Nephron (organoid): Measurements from ENCODE around the gene SIGLEC9.

ENCODE experiments used
- H3K27ac Mint-ChIP-seq, 3 experiments: 2 replicates each; pipeline ENCODE4 v1.8.0; 2020; ENCODE audit warnings: mixed read lengths in 3 of 3, mild to moderate bottlenecking in 2 of 3, moderate library complexity in 1 of 3
- H3K27me3 Mint-ChIP-seq: 2 replicates; pipeline ENCODE4 v1.8.0; 2021; ENCODE audit warnings: low read depth, mild to moderate bottlenecking, moderate library complexity, mixed read lengths
- H3K36me3 Mint-ChIP-seq: 2 replicates; pipeline ENCODE4 v1.8.0; 2020; ENCODE audit warnings: low read depth, mixed read lengths
- H3K4me1 Mint-ChIP-seq: 2 replicates; pipeline ENCODE4 v1.8.0; 2020; ENCODE audit warnings: mixed read lengths
- H3K4me3 Mint-ChIP-seq, 3 experiments: 2 replicates each; pipeline ENCODE4 v1.8.0; 2020; ENCODE audit warnings: mild to moderate bottlenecking in 3 of 3, mixed read lengths in 3 of 3, moderate library complexity in 2 of 3
- H3K9me3 Mint-ChIP-seq: 2 replicates; pipeline ENCODE4 v1.8.0; 2020; ENCODE audit warnings: mixed read lengths
- TF ChIP-seq, protein P1 (sequence below), 3 experiments: fragments of 200-600 bp; sonication (generic); IDR thresholded peaks; one replicate each; pipeline ENCODE4 v1.5.0; 2021; ENCODE audit warnings: antibody characterized with exemption in 3 of 3; ENCODE audit not compliant: unreplicated experiment in 3 of 3

SIGLEC9 gene

GRCh38 chr19:51107406-51108065 is 17.2 kb upstream of the SIGLEC9 start:
- no peaks in the 10 kb centered on the region for H3K9me3 Mint-ChIP-seq

DNA sequence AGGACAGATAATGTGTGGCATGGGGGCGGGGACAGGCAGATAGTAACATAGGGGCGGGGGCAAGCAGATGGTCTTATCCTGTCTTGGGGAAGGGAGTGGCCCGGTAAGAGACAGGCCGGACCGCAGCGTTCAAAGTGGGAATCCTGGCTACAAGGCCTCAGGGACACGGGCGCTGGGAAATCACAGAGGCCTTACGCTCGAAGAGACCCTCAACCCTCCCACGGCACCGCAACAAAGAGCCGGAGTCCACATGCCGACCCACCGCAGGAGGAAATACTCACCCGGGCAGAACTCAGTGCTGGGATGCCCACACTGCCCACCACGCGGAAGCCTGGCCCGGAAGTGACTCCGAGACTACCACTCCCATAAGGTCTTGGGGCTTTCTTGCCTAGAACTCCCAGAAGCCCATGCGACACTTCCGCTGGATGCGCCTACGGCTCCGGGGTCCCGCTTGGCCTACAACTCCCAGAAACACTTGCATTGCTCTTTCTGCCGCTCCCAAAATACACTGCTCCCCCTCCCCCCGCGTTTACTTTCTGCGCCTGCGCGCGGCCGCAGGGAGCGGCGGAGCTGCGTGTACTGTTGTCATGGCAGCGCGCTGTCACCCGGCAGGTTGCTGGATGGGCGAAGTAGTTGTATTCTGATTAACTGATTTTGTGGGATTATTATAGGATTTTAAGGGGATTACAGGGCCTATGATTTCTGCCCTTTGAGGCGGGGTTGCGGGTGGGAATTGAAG is 16.5 kb upstream of the SIGLEC9 start, which contains the start of gene CTU1:
Gene CTU1 (minus strand): TSS at position 344 of the 739 bp plus-strand sequence. CDS start 3,840 bp downstream, outside the sequence.
- Mint-ChIP-seq H3K9me3 (no peaks in the 10 kb centered on the region), H3K36me3 (peaks cover 15% of the 10 kb centered on the region), H3K4me3 (peak within 1 kb of the TSS; percentile 93 to 97 (median 96)), H3K27me3 (peaks cover 3% of the 10 kb centered on the region), H3K4me1 (peaks cover 19% of the 10 kb centered on the region), H3K27ac (peak within 1 kb of the TSS; percentile 42 to 86 (median 80))
- TF ChIP-seq, protein P1, sequence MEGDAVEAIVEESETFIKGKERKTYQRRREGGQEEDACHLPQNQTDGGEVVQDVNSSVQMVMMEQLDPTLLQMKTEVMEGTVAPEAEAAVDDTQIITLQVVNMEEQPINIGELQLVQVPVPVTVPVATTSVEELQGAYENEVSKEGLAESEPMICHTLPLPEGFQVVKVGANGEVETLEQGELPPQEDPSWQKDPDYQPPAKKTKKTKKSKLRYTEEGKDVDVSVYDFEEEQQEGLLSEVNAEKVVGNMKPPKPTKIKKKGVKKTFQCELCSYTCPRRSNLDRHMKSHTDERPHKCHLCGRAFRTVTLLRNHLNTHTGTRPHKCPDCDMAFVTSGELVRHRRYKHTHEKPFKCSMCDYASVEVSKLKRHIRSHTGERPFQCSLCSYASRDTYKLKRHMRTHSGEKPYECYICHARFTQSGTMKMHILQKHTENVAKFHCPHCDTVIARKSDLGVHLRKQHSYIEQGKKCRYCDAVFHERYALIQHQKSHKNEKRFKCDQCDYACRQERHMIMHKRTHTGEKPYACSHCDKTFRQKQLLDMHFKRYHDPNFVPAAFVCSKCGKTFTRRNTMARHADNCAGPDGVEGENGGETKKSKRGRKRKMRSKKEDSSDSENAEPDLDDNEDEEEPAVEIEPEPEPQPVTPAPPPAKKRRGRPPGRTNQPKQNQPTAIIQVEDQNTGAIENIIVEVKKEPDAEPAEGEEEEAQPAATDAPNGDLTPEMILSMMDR (IDR thresholded peaks at IDR 0.05; ENCODE audit: unreplicated experiment in 3 of 3) = no peak

More at GRCh38 chr19:51107406-51108065, 17.2 kb upstream of the SIGLEC9 start:
- Mint-ChIP-seq H3K36me3 (peaks cover 16% of the 10 kb centered on the region), H3K27me3 (peaks cover 3% of the 10 kb centered on the region), H3K4me1 (peaks cover 19% of the 10 kb centered on the region), H3K4me3 (peak overlapping the region; percentile 93 to 97 (median 96)), H3K27ac (peak overlapping the region; percentile 42 to 86 (median 80))
- TF ChIP-seq, protein P1 (IDR thresholded peaks at IDR 0.05; ENCODE audit: unreplicated experiment in 3 of 3) = no peak

DNA sequence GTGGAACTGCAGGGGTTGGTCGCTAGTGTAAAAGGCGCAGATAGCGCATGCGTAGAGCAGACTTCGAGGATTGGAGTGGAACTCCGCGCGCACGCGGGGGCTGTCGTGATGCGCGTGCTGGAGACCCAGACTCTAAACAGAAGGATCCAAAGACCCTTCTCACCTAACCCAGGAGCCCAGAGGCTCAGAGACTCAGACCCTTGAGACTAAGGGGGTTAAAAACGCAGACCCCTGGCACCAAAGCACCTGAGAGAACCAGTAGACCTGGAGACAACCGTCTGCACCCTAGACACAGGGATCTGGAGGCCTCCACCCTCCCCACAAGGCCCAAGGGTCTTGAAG is 15.9 kb upstream of the SIGLEC9 start:
- Mint-ChIP-seq H3K27me3 (peaks cover 3% of the 10 kb centered on the region), H3K4me3 (peak overlapping the region; percentile 93 to 97 (median 96)), H3K36me3 (peaks cover 10% of the 10 kb centered on the region), H3K27ac (peak overlapping the region; percentile 42 to 86 (median 80)), H3K4me1 (peaks cover 19% of the 10 kb centered on the region), H3K9me3 (no peaks in the 10 kb centered on the region)
- TF ChIP-seq, protein P1 (IDR thresholded peaks at IDR 0.05; ENCODE audit: unreplicated experiment in 3 of 3) = no peak

DNA sequence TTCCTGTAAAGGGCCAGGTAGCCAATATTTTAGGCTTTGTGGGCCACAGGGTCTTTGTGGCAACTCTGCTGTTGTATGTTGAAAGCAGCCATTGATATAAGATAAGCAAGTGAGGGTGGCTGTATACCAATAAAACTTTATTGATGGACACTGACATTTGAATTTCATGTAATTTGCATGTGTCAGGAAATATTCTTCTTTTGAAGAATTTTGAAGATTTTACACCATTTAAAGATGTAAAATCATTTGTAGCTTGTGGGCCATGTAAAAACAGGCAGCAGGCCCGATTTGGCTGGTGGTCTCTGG is 14.1 kb upstream of the SIGLEC9 start:
- TF ChIP-seq, protein P1 (IDR thresholded peaks at IDR 0.05; ENCODE audit: unreplicated experiment in 3 of 3) = no peak
- Mint-ChIP-seq H3K4me3 (no peak overlapping the region), H3K27ac (no peak overlapping the region), H3K36me3 (peaks cover 5% of the 10 kb centered on the region), H3K27me3 (peaks cover 5% of the 10 kb centered on the region), H3K4me1 (peaks cover 19% of the 10 kb centered on the region), H3K9me3 (no peaks in the 10 kb centered on the region)

DNA sequence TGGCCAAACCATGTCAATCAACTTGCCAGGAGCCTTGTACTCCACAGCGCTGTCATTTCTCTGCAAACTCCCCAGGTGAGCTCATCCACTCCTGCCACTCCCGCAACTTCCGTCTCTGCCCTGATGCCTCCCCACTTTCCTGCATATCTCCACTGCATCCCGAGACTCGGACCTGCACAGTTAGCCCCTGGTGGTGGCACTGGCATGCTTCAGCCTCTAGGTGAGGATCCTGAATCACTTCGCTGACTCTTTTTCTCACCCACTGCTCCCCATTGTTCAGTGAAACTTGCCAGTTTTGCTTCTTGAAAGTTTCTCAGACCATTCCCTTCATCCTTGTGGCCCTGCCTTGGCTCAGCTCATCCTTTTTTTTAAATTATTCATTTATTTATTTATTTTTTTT is 13.1 kb upstream of the SIGLEC9 start:
- peaks cover 10% of the 10 kb centered on the region for H3K27me3 Mint-ChIP-seq
- TF ChIP-seq, protein P1 (IDR thresholded peaks at IDR 0.05; ENCODE audit: unreplicated experiment in 3 of 3) = peak in 1 of 3 experiments; percentile 18
- no peak overlapping the region for H3K4me3 Mint-ChIP-seq
- no peak overlapping the region for H3K27ac Mint-ChIP-seq
- H3K36me3 Mint-ChIP-seq = no peaks in the 10 kb centered on the region
- peaks cover 19% of the 10 kb centered on the region for H3K4me1 Mint-ChIP-seq
- H3K9me3 Mint-ChIP-seq = no peaks in the 10 kb centered on the region
